Activated CD4-positive, alpha-beta T cell treated with anti-CD3 and anti-CD28 coated beads, Interleukin-2, amount 50 U/mL, for 1 hour (primary cell): ENCODE data around the gene TTC1.
"Not testable (repeated sequence)": the region's sequence is repeated elsewhere in the genome, so short reads cannot be mapped to it uniquely, and the experiment has no call there.

Experiments used
- DNase-seq: peaks from one replicate; pipeline ENCODE4 v3.0.0-alpha.2; 2020

Gene TTC1

DNA sequence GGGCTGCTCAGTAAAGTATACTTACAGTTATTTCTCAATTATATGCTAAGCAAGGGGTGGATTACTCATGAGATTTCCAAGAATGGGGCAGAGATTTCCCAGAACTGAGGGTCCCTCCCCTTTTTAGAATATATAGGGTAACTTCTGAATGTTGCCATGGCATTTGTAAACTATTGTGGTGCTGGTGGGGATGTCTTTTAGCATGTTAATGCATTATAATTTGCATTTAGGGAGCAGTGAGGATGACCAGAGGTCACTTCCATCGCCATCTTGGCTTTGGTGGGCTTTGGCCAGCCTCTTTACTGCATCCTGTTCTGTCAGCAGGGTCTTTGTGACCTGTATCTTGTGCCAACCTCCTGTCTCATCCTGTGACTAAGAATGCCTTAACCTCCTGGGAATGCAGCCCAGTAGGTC lies 35.5 kb downstream of the TTC1 start:
- no peak for DNase-seq

DNA sequence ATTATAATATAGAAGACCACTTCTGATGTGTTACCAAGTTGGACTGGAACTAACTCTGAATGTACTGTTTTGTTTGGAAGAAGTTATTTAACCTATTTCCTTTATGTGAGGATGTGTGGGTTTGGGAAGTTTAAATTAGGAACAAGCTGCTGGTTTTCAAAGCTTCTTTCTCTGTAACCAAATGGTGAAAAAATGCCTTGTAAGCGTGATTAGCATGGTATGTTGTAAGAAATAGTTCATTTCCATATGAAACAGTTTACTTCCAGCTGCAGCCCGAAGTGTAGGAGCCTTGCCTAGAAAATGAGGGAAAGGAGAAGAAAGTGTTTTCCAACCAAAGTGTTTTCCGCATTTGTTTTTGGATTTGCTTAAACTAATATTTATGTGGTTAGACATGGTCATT lies 36.0 kb downstream of the TTC1 start:
- no peak for DNase-seq

DNA sequence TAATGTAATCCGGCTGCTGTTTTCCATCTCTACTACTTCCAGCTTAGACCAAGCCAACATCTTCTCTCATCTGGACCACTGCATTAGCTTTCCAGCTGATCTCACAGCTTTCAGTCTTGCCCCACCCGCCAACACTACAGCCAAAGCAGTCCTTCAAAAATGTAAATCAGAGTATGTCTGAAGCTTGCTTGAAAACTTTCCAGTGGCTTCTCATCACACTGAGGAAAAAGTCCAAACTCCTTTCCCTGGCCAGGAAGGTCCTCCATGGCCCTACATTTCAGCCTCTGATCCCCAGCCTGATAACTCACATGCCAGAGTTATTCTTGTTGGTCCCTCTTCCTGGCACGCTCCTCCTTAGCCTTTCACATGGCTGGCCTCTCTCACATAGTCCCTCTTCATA lies 38.5 kb downstream of the TTC1 start:
- no peak for DNase-seq

DNA sequence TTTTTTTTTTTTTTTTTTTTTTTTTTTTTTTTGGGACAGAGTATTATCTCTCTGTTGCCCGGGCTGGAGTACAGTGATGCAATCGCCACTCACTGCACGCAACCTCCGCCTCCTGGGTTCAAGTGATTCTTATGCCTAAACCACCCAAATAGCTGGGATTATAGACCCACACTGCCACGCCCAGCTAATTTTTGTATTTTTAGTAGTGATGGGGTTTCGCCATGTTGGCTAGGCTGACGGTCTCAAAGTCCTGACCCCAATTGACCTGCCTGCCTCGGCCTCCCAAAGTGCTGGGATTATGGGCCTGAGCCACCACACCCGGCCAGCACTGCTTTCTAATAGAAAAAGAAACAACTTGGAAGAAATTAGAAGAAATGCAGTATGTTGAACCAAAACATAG lies 39.2 kb downstream of the TTC1 start:
- DNase-seq = no peak

DNA sequence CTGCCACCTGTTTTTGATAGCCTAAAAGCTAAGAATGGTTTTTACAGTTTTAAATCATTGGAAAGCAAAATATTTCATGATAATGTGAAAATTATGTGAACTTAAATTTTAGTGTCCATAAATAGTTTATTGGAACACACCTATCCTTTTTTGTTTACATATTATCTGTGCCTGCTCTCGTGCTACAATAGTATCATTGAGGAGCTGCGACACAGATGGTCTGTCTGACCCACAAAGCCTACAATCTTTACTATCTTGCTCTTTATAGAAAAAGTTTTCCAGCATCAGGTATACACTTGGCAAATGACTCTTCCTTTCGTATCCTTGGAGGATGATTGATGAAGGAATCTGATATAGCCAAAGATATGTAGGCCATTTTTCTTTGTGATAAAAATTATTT lies 40.2 kb downstream of the TTC1 start:
- DNase-seq = no peak

DNA sequence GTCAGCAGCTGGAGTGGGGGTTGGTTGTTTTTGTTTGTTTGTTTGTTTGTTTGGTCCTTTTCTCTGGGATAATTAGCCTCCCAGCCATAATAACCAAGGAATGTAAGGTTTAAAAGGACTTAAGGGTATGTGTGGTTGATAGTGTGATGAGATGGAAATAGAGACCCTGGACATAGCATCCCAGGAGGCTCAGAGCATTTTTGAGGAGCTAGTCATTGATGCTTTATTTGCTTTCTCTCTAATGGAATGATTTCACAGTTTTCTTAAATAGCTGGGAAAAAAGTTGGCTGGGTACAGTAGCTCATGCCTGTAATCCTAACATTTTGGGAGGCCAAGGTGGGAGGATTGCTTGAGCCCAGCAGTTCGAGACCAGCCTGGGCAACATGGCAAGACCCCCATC lies 45.1 kb downstream of the TTC1 start:
- DNase-seq = no peak

DNA sequence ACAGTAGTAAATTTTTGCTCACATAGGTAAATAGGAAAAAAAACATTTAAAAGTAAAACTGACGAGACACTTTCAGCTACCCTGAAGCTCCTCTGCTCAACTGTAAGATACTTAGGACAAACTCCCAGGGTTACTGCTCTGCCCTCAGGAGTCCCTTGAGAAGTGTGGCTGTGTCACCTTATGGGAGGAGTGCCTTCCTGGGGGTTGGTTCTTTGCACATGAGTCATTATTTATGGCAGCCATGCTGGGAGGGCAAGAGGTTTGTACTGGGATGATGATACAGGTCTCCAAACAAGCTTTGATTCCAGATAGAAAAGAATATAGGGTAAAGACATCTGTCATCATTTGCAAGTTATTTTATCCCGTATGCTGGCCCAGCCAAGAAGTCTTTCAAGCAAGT lies 45.9 kb downstream of the TTC1 start:
- DNase-seq = no peak

DNA sequence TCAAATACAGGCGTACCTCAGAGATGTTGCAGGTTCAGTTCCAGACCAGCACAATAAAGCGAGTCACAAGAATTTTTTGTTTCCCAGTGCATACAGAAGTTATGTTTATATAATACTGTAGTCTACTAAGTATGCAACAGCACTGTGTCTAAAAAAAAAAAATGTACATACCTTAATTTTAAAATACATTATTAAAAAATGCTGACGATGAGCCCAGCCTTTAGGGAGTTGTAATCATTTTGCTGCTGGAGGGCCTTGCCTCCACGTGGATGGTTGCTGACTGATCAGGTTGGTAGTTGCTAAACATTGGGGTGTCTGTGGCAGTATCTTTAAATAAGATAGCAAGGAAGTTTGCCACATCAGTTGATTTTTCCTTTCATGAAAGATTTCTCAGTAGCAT lies 48.3 kb downstream of the TTC1 start:
- DNase-seq = no peak

DNA sequence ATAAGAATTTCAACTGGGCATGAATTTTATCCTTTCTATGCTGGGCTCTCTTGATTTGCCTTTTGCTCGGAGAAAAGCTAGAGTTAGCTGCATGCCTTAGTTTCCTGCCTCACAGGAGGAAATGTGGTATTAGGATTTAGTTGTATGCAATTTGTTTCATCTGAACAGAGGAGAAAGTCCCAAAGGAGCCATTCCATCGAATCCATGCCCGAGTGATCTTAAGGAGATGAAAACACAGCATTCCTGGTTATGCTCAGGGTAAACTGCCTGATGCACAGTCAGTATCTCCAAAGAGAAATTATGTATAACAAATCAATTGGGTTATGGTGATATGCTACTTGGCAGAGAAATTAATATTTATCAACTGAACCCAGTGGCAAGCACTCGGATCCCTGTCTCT lies 51.1 kb downstream of the TTC1 start:
- DNase-seq = no peak

DNA sequence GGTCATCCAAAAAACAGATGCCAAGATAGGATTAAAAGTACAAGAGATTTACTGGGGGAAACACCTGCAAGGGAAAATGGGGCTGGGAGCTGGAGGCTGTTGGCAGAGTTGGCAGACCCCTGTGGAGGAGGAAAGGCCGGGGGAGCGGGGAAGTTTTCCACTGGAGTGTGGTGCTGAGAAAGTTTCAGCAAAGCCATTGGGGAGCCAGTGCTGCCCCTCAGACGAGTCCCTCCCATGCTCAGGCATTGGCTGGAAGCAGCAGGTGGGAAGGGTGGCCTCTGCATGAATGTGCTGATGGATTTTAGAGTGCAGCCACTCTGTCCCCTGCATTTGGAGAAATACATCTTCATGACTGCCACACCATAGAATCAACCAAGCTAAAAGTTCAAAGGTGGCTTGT lies 52.8 kb downstream of the TTC1 start:
- DNase-seq = no peak

DNA sequence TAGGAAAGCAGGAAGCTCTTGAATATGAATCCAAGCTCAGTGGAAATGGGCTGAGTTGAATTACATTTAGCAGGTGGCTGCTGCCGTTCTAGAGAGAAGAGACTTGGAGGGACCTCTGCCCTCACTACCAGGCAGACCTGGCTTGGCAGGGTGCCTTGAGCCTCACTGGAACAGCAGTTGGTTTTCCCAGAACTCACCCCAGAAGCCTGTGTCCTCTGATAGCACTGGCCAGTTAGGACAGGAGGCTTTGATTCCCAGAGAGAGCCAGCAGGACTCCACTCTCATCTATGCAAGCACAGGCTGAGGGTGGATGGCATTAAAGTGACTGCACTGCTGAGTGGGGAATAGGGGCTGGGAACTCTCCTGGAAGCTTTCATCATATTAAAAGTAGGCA lies 55.5 kb downstream of the TTC1 start:
- DNase-seq = no peak

DNA sequence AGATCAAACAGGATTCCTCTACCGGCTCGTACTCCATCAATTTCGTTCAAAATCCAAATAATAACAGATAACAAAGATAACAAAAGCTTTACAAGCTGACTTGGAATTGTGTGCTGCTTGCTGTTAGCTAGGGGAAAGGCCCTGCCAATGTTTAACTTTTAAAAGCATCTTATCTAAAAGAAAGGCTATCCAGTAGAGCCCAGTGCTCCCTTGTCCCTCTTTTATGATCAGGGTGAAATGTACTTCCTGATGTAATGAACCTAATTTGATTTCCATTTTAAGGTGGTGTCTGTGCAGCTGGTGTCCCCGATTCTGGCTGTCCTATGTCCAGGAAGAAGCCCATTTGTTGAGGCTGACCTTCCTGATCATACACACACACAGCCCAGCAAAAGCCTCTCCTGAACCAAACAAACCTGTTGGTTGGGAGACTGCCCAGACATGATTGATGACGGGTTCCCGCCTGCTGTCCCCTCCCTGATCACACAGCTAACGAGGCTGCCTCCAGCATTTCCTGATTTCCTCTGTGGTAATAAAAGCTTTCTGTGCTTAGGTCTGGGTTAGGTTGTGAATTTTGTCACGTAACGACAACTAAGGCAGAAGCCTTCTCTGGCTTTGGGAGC lies 56.2 kb downstream of the TTC1 start:
- DNase-seq = no peak

DNA sequence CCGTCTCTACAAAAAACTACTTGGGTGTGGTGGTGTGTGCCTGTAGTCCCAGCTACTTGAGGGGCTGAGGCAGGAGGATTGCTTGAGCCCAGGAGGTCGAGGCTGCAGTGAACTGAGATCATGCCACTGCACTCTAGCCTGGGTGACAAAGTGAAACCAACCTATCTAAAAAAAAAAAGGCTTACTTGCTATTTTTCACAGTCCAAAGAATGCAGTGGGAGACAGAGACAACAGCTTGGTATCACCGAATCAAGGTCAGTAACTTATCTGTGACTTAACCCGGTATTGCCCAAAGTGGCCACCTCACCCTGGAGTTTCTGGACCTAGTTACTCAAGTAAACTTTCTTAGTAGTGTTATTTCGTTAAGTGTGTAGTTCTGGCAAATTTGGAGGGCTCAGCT lies 60.2 kb downstream of the TTC1 start:
- DNase-seq = not testable (repeated sequence)

DNA sequence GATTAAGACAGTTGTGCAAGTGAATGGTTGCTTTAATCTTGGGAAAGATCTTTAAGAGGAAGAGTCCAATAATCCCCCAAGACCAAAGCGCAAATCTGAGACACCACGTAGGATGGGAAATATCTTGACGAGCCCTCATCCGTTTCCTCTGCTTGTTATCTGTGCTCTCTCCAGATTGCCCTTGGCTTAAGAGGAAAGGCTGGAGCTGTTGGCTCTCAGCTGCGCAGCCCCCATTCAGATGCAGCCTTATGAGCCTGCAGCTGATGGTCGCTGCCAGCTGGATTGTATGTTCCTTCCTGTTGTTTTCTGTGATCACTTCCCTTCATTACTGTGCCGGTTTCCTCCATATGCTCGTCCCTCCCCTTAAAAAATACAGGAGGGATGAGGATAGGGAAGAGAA lies 62.6 kb downstream of the TTC1 start:
- no peak for DNase-seq

DNA sequence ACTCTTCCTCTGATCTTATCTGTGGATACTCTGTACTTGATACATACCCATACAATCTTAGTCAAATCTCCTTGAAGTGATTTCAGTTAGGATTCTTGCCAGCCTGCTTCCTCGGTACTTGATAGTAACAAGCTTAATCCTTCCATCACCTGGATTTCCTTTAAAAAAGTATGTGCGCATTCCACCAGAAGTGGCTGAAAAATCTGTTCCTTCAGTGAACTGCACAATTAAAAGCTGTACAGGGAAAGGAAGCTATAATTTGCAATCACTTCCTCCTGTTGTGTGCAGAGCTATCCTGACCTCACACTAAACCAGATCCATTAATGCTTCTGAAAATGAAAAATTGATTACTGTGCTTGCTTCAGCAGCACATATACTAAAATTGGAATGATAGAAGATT lies 63.0 kb downstream of the TTC1 start:
- no peak for DNase-seq

DNA sequence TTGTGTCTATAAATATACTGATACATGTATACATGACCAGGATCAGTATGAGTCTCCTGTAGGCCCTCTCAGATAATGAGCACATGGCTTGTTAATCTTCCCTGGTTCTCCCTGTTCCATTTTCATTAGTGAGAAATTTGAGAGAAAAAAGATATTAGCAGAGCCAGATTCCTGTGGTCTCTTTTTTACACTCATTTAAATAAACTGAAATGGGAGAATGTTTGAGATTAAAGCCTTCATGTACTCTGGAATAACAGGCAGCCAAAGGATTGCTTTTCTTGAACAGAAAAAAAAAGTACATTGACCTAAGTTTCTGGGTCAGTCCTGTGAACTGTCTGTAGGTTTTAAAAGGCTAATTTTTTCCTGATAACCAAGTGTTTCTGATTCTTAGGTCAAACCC lies 66.1 kb downstream of the TTC1 start:
- no peak for DNase-seq

DNA sequence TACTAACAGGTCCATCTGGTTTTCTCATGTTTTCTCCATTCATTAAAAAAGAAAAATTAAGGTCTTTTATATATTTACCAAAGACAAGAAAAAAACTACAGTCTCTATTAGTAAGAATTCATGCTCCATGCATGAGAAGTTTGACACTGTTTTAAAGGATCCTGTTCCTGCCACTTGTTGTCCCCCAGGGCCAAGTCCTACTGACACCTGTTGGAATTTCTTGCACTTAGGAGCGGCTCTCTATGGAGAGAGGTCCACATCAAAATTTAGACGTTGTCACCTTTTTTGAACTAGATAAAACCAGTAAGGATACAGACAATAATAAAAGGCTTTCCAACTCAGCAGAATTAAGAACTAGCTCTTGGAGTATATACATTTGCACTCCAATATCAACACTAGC lies 68.1 kb downstream of the TTC1 start:
- no peak for DNase-seq

DNA sequence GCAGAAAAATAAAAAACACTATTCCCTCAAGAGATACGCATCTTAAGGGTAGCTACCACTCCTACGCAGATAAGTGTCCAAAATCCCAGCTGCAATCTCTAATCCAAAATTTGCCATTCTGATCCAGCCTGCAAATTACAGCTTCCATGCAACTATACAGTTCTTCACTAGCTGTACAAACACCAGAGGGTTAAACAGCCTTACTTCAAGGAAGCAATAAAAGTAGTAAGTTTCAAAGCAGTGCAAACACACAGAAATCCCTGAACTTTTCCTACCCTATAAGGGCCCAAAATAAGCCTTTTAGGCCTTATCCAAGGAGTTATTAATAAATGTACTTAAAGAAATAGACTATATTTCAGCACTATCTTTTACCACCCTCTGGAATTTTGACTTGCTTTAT lies 70.8 kb downstream of the TTC1 start:
- no peak for DNase-seq

DNA sequence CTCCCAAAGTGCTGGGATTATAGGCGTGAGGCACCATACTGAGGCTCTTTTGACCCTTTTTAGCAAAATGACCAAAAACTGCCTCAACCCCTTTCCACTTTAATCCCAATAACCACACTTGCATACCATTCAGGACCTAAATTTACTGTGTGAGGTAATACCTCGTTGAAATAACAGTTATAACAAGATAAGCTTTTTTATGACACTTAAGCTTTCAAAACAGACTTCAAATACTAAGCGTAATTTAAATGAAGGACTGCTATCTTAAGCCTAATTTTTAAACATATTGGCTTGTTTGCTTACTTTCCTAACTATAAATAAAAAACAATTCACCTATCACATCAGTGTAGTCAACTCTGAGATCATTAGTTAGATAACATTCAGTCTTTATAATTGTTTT lies 72.6 kb downstream of the TTC1 start:
- no peak for DNase-seq

DNA sequence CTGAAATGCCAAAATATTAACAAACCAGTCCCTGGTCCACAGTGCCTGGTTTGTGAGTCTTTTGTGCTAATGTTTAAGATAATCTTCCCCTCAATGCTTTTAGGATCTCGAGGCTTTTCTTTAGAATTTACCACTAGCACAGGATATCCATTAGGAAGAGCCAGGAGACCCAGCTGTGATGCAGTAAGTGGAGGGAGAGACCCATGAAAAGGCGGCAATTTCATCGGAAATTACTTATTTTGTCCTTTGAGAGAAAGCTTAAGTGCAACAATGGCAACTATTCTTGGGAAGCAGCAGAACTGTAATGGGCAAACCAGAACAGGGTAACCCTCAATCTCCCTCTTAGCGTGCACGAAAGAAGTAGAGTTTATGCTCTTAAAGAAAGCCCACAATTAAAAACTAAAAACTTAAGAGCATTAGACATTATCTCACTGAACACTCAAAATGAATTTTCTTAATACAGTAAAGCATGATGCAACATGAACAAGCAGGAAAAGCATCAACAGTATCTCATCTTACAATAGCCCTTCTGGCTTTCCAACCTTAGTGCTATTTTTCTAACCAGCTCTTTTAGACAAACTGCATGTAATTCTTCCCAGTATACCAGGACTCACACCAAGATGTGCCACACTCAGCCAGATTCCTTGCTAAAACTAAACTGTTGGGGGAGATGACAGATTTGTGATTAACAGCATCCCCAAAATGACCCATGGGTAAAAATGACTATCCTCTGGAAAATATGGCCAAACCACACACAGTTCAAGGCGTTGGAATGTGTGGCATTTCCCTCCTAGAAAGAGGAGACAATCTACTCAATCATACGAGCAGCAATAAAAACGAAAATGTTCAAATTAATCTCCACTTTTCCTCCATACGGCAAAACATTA lies 73.9 kb downstream of the TTC1 start:
- DNase-seq = no peak

DNA sequence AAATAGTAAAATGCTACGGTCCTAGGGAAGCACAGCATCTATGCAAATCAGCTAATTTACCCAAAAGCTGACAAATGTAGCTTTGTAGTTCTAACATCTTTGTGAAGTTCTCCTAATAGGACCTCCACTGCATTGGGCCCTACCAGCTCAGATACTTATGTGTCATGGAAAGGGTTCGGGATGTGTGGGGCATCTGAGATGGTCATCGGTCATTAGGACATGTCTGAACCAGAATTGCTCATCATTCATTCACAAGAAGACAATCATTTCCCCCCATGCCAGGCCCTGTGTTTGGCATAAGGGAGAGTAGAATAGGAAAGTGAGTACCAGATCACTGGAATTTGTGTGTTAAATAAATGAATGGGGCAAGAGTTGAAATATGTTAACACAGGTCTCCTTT lies 74.6 kb downstream of the TTC1 start:
- no peak for DNase-seq

DNA sequence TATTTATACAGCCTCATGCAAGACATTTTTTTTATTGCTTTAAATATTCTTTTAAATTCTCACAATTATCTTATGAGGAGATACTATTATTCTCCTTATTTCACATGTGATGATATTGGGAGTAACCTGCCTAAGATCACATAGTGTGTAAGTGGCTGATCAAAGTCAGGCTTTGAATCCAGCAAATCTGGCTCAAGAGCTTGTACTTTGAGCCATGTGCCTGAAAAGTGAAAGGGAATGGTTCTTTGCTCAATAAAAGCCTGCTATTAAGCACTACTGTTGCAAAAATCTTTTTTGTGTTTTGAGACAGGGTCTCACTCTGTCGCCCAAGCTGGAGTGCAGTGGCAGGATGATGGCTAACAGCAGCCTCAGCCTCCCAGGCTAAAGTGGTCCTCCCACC lies 75.2 kb downstream of the TTC1 start:
- DNase-seq = no peak

DNA sequence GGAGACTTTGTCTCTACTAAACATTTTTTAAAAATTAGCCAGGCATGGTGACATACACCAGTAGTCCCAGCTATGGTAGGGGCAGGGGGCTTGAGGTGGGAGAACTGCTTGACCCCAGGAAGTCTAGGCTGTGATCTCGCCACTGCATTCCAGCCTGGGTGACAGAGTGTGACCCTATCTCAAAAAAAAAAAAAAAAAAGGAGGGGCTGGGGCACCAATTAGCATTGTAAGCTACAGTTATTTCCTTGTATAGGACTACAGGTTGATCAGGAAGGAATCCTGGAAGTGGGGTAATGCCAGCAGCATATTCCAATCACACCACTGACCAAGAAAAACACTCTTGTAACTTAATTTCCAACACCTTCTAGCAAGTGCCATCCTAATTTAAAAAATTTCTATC lies 78.3 kb downstream of the TTC1 start:
- no peak for DNase-seq

DNA sequence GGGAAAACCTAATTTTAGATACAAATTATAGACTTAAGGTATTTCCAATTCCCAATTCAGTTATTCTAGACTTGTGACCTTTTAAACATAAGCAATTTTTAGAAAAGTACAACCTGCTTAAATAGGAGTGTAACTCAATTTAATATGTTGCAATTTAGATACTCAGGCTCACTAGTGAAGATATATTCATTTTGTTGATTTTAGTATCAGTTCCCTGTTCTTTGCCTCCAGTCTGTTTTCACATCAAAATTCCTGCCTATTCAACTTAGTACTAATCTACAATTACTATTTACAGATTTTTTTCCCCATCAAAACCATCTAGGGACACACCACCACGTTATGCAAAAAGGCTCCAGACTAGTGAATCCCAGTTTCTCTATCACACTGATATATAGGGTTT lies 79.9 kb downstream of the TTC1 start:
- no peak for DNase-seq

DNA sequence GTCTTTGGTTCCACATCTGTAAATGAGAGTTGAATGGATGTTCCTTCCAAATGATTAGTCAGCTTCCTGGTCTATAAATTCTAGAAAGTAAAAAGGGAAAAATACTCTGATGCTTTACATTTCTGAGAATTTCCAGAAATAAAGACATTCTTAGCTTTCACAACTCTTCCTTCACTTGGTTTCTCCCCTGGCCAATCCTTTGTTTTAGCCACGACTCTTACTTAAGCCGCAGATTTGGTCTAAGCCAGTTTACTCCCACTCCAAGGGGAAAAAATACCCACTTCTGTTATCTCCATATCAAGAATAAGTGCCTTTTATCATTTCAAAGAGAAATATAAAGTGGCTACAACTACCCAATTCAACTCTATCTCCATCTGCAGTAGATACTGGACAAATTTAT lies 80.6 kb downstream of the TTC1 start:
- DNase-seq = no peak
